HCT116 (cell line): ENCODE data around the gene PLCG2. TPM values are rescaled to one million over a fixed set of nuclear protein-coding genes. Genes with fewer than 3 reads are reported as not detected.

Experiments
- ATAC-seq: fragments of 200-7000 bp; cut with Tn5 transposase; 2 replicates; pipeline ENCODE4 v1.9.1; 2020; ENCODE audit warnings: mild to moderate bottlenecking, moderate library complexity
- BruUV-seq: library from RNA; stranded (reverse); fragments of 400-500 nt; replicated peaks from 2 replicates; lab custom pipeline; 2021; lab: Mats Ljungman, UMichigan
- CTCF ChIA-PET: fragments of 300-600 bp; sonication (Branson Sonifier 250); formaldehyde crosslinking; loops from one replicate; lab custom pipeline; 2021; ENCODE audit warnings: antibody characterized with exemption; lab: Charles Lee
- POLR2A ChIA-PET: fragments of 300-600, 350-600 bp; sonication (Branson Sonifier 250); formaldehyde crosslinking; loops from one replicate; lab custom pipeline; 2021; ENCODE audit warnings: antibody characterized with exemption; lab: Charles Lee
- RAD21 ChIA-PET, 2 experiments: fragments of 300-600 bp; sonication (Branson Sonifier 250); formaldehyde crosslinking; loops; one replicate each; lab custom pipeline; 2023; ENCODE audit warnings: low total read pairs in 2 of 2; ENCODE audit not compliant: uncharacterized antibody in 2 of 2, unreplicated experiment in 2 of 2, low non-redundant PET in 1 of 2; lab: Charles Lee
- DNase-seq: peaks from one replicate; pipeline ENCODE4 v3.0.0-alpha.2; 2010; ENCODE audit warnings: low read depth, low spot score
- H2AFZ ChIP-seq: fragments of 200-600 bp; shearing (Covaris generic), sonication (generic); 2 replicates; pipeline ENCODE4 v1.6.1; 2017; ENCODE audit warnings: low read depth, mixed run types, mixed read lengths, antibody characterized with exemption, low read length; ENCODE audit not compliant: poor library complexity, severe bottlenecking
- H3K27ac ChIP-seq: 2 replicates; pipeline ENCODE4 v1.5.1; 2012; ENCODE audit warnings: low read depth, low read length
- H3K27me3 ChIP-seq: fragments of 200-600 bp; sonication (generic); 2 replicates; pipeline ENCODE4 v1.6.1; 2016; ENCODE audit warnings: mixed run types, low read length, mixed read lengths; ENCODE audit not compliant: insufficient read depth
- H3K36me3 ChIP-seq, 2 experiments: fragments of 200-500 bp in 1 of 2; fragments of 200-600 bp in 1 of 2; sonication (Bioruptor generic) in 1 of 2; sonication (generic) in 1 of 2; 2 replicates each; pipeline versions ENCODE4 v1.5.1 to v1.6.1; 2014 to 2016; ENCODE audit warnings: low read length in 2 of 2, inconsistent platforms in 1 of 2, mixed read lengths in 1 of 2, mixed run types in 1 of 2; ENCODE audit not compliant: insufficient read depth in 2 of 2, control insufficient read depth in 1 of 2
- H3K4me1 ChIP-seq, 2 experiments: fragments of 200-600 bp in 1 of 2; sonication (generic) in 1 of 2; 2 replicates each; pipeline versions ENCODE4 v1.5.1 to v1.6.1; 2012 to 2017; ENCODE audit warnings: low read length in 2 of 2, inconsistent platforms in 1 of 2, mild to moderate bottlenecking in 1 of 2, mixed read lengths in 1 of 2, mixed run types in 1 of 2, moderate library complexity in 1 of 2; ENCODE audit not compliant: insufficient read depth in 2 of 2, control insufficient read depth in 1 of 2
- H3K4me2 ChIP-seq: fragments of 200-600 bp; sonication (generic); 2 replicates; pipeline ENCODE4 v1.6.1; 2017; ENCODE audit warnings: mixed run types, low read length, mixed read lengths
- H3K4me3 ChIP-seq, 2 experiments: fragments of 200-600 bp in 1 of 2; sonication (generic) in 1 of 2; replicated peaks in 1 of 2; 2 replicates each; pipeline ENCODE4 v1.5.1; 2011 to 2016; ENCODE audit warnings: low read length in 2 of 2, control low read depth in 1 of 2, low read depth in 1 of 2, mild to moderate bottlenecking in 1 of 2, mixed read lengths in 1 of 2, mixed run types in 1 of 2
- H3K79me2 ChIP-seq: fragments of 200-600 bp; sonication (generic); 2 replicates; pipeline ENCODE4 v1.6.1; 2017; ENCODE audit warnings: mild to moderate bottlenecking, mixed run types, low read length, moderate library complexity, mixed read lengths; ENCODE audit not compliant: insufficient read depth
- H3K9ac ChIP-seq: fragments of 200-600 bp; sonication (generic); 2 replicates; pipeline ENCODE4 v1.6.1; 2016; ENCODE audit warnings: low read length, mixed read lengths
- H3K9me2 ChIP-seq: fragments of 200-600 bp; sonication (generic), shearing (Covaris generic); 2 replicates; pipeline ENCODE4 v1.6.1; 2017; ENCODE audit warnings: mixed run types, mild to moderate bottlenecking, moderate library complexity; ENCODE audit not compliant: insufficient read depth
- H3K9me3 ChIP-seq, 2 experiments: fragments of 200-500 bp in 1 of 2; fragments of 200-600 bp in 1 of 2; sonication (Bioruptor generic) in 1 of 2; sonication (generic) in 1 of 2; 2 replicates each; pipeline ENCODE4 v1.6.1; 2014 to 2017; ENCODE audit warnings: low read length in 2 of 2, mixed read lengths in 2 of 2, inconsistent platforms in 1 of 2, low read depth in 1 of 2, mild to moderate bottlenecking in 1 of 2, mixed run types in 1 of 2, moderate library complexity in 1 of 2; ENCODE audit not compliant: control insufficient read depth in 1 of 2, insufficient read depth in 1 of 2
- H4K20me1 ChIP-seq: fragments of 200-600 bp; sonication (generic), shearing (Covaris generic); 2 replicates; pipeline ENCODE4 v1.6.1; 2017; ENCODE audit warnings: mixed run types, mild to moderate bottlenecking, moderate library complexity; ENCODE audit not compliant: insufficient read depth
- CEBPB ChIP-seq: IDR thresholded peaks from 2 replicates; pipeline ENCODE4 v1.6.1; 2012; ENCODE audit warnings: low read depth
- EGR1 ChIP-seq: IDR thresholded peaks from 2 replicates; pipeline ENCODE4 v1.6.1; 2012; ENCODE audit warnings: low read depth
- EZH2 ChIP-seq: fragments of 200-600 bp; sonication (generic); IDR thresholded peaks from 2 replicates; pipeline ENCODE4 v1.6.1; 2017; ENCODE audit warnings: antibody characterized with exemption, mixed run types
- FOSL1 ChIP-seq: IDR thresholded peaks from 2 replicates; pipeline ENCODE4 v1.6.1; 2012; ENCODE audit warnings: low read depth
- JUND ChIP-seq: IDR thresholded peaks from 2 replicates; pipeline ENCODE4 v1.6.1; 2012
- POLR2A ChIP-seq: IDR thresholded peaks from 2 replicates; pipeline ENCODE4 v1.7.0; 2011; ENCODE audit warnings: borderline replicate concordance; ENCODE audit not compliant: insufficient read depth, insufficient read length; ENCODE audit errors: extremely low read depth
- RAD21 ChIP-seq: IDR thresholded peaks from 2 replicates; pipeline ENCODE4 v1.6.1; 2012; ENCODE audit warnings: low read depth, mild to moderate bottlenecking
- SRF ChIP-seq: IDR thresholded peaks from 2 replicates; pipeline ENCODE4 v1.6.1; 2012; ENCODE audit warnings: low read depth
- YY1 ChIP-seq: IDR thresholded peaks from 2 replicates; pipeline ENCODE4 v1.6.1; 2011; ENCODE audit warnings: low read length, low read depth, moderate library complexity, mild to moderate bottlenecking; ENCODE audit not compliant: insufficient replicate concordance; ENCODE audit errors: extremely low read depth
- intact Hi-C: fragments of 100-400 bp; cut with micrococcal nuclease; formaldehyde crosslinking; loops from 2 replicates; pipeline ENCODE4 v1.10.0; 2022
- total RNA-seq: library from RNA; stranded (reverse); gene quantifications from one replicate; pipeline ENCODE4 v1.2.1, GENCODE V29; 2021; ENCODE audit not compliant: unreplicated experiment
- TF ChIP-seq, protein P1 (sequence below): IDR thresholded peaks from 2 replicates; pipeline ENCODE4 v1.6.1; 2012
- TF ChIP-seq, protein P2 (sequence below): IDR thresholded peaks from 2 replicates; pipeline ENCODE4 v1.6.1; 2012

PLCG2 gene
- total RNA-seq, 1 experiment from 2014 or later = 31.2 TPM

DNA sequence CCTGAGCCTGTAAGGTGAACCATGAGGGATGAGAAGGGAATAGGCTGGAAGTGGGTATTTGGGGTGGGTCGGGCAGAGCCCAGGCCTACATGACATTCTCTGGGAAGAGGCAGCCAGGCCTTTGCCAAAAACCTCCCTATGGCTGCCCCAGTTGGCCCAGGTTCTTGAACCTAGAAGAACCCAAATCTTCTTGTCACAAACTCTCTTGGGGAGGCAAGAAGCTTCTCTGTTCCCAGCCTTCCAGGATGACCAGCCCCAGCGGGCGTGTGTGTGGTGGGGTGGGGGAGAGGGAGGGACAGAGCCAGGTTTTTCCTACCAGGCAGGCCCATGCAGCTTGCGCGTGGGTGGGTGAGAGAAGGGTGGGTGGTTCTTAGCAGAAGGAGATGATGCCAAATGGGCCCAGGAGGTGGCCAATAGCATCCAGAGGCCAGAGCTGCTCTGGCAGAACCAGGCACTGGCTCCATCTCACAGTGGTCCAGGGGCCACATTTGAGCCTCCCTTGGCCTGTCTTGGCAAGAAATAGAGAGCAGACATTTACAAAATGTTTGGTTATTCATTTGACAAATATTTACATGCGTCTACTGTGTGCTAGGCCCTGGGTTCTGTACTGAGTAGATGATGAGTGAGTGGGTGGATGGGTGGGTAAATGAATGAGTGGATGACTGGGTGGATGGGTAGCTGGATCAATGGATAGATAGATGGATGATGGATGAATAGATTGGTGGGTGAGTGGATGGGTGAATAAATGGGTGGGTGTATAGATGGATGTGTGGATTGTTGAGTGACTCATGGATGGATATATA lies 44.3 kb upstream of the PLCG2 start:
- no peaks in the 10 kb centered on the region for H4K20me1 ChIP-seq
- H3K9me2 ChIP-seq = no peaks in the 10 kb centered on the region
- H2AFZ ChIP-seq = no peak overlapping the region
- no peaks in the 10 kb centered on the region for H3K9me3 ChIP-seq
- no peak overlapping the region for H3K9ac ChIP-seq
- CTCF ChIA-PET = interaction anchor here (0.6 to 1.0 kb wide), 2 partner anchors 308 to 367 kb away, joined by 3 read pairs; no protein-coding TSS in a partner anchor
- no peaks in the 10 kb centered on the region for H3K27me3 ChIP-seq
- POLR2A ChIA-PET = no interaction called here
- no peak overlapping the region for H3K27ac ChIP-seq
- TF ChIP-seq YY1 (no peak), EGR1 (no peak), JUND (no peak), FOSL1 (no peak), POLR2A (no peak), RAD21 (no peak), CEBPB (no peak), SRF (no peak), EZH2 (no peak)
- TF ChIP-seq, protein P1, sequence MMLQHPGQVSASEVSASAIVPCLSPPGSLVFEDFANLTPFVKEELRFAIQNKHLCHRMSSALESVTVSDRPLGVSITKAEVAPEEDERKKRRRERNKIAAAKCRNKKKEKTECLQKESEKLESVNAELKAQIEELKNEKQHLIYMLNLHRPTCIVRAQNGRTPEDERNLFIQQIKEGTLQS = no peak
- TF ChIP-seq, protein P2, sequence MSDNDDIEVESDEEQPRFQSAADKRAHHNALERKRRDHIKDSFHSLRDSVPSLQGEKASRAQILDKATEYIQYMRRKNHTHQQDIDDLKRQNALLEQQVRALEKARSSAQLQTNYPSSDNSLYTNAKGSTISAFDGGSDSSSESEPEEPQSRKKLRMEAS = no peak
- RAD21 ChIA-PET = no interaction called here
- H3K4me1 ChIP-seq = peaks cover 14 to 27% of the 10 kb centered on the region in 2 experiments
- DNase-seq = no peak
- BruUV-seq = no TSS peak
- H3K4me2 ChIP-seq = no peak overlapping the region
- no peaks in the 10 kb centered on the region for H3K79me2 ChIP-seq
- intact Hi-C loops = loop anchor here (5.0 to 10.0 kb wide), 3 partner anchors 700 to 1210 kb away; partner anchors contain the start of gene ATMIN
- H3K36me3 ChIP-seq = no peaks in the 10 kb centered on the region
- no peak overlapping the region for H3K4me3 ChIP-seq
- no peak for ATAC-seq
